Measurements from ENCODE around the gene MYL10.

MYL10 gene

DNA sequence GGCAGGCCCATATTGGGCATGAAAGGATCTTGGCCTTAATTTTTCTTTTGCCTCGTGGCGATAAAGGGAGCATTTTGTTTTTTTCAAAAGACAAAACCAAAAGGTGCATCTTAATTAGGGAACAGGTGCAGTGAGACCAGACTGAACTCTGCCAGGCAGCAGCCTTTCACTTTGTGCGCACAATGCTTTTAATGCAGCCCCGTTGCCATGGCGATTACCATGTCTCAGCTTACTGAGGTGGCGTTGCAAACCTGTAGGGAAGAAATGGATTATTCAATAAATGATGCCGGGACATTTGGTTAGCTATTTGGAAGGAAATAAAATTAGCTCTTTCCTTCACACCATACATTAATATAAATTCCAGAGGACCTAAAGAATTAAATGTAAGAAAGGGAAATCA, 61.9 kb downstream of the MYL10 start:
- DNase-seq (ENCODE audit: low read depth), result no peak

DNA sequence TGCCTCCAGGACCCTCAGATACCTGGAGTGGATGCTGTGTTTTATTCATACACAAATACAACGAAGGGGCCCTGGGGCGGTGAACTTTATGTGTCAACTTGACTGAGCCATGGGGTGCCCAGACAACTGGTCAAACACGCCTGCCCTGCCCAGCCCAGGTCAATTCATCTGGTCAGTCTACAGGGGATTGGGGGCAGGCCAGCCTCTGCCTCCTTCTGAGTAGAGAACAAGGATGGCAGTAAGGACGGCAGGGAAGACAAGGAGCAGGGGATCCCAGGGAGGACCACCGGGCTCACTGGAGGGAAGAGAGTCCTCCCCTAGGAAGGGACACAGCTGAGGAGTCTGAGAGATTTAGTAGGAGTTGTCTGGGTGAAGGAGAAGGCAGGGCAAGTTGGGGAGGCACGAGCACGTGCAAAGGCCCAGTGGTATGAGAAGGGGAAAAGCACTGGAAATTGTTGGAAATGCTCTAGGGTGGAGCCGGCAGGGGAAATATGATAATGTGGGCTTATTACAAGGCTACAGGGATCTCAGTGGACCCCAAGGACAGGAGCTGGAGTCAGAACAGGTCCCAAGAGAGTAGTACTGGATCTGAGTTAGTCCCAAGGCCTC, 63.4 kb downstream of the MYL10 start:
- no peak for DNase-seq (ENCODE audit: low read depth)

DNA sequence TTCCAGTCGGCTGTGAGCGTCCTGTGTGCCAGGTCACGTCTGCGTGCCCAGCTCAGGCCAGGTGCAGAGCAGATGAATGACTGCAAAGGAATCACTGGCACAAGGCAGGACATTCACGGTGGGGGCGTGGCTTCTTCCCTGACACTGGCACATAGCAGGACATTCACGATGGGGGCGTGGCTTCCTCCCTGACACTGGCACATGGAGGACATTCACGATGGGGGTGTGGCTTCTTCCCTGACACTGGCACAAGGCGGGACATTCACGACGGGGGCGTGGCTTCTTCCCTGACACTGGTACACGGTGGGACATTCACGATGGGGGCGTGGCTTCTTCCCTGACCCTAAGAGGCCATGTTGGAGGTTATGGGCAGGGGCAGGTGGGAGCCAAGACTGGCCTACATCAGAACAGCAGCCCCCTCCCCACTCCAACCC, 64.3 kb downstream of the MYL10 start:
- no peak for DNase-seq (ENCODE audit: low read depth)

DNA sequence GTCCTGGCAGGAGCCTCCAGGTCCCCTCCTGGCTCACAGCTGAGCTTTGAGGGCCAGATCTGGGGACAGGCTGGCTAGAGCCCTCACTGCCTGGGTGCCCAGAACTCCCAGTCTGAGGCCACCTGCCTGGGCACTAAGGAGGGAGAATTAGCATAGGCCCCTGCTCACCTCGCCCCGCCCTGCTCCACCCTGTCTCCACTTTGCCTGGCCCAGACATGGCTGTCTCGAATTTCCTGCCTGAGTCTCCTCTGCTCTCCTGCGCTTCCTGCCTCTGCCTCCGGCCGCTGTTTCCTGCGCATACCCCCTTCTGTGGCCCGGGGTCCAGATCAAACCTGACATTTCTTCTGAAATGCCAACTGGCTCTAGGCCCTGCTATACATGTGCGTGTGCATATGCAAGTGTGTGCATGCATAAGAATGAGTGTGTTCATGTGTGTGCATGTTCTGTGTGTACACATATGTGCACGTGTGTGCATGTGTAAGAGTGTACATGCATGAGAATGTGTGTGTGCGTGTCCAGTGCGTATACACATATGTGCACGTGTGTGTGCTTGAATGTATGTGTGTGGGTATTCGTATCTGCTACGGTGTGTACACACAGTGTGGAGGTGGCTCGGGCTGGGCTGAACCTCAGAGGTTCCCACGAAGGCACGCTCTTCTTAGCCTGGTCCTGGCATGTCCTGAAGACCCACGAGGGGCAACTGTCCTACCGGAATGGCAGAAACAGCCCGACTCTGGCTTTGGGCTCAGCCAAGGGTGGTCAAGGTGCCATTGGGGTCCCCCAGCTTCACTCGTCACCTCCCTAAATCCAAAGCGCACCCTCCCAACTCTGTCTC, 64.9 kb downstream of the MYL10 start:
- no peak for DNase-seq (ENCODE audit: low read depth)
